Esophagus (tissue), 2 donors: Measurements from ENCODE around the gene BICC1. TPM values are rescaled to one million over a fixed set of nuclear protein-coding genes. Genes with fewer than 3 reads are reported as not detected.

Experiments used
- H3K27ac ChIP-seq, 2 donors: one replicate each; pipeline ENCODE4 v1.5.1; 2013; ENCODE audit warnings: low read depth in 2 of 2, mild to moderate bottlenecking in 2 of 2, inconsistent platforms in 1 of 2, low read length in 1 of 2, moderate library complexity in 1 of 2
- H3K27me3 ChIP-seq, 2 donors: one replicate each; pipeline ENCODE4 v1.6.1; 2013; ENCODE audit warnings: low read length in 2 of 2, control low read depth in 1 of 2, mild to moderate bottlenecking in 1 of 2; ENCODE audit not compliant: insufficient read depth in 2 of 2, control insufficient read depth in 1 of 2
- H3K36me3 ChIP-seq, 2 donors: one replicate each; pipeline ENCODE4 v1.6.1; 2013; ENCODE audit warnings: low read length in 1 of 2; ENCODE audit not compliant: control insufficient read depth in 2 of 2, insufficient read depth in 2 of 2
- H3K4me1 ChIP-seq, 2 donors: one replicate each; pipeline ENCODE4 v1.6.1; 2013; ENCODE audit warnings: low read length in 1 of 2; ENCODE audit not compliant: control insufficient read depth in 2 of 2, insufficient read depth in 2 of 2
- H3K4me3 ChIP-seq, 2 donors: one replicate each; pipeline ENCODE4 v1.5.1; 2013; ENCODE audit warnings: low read length in 2 of 2, mild to moderate bottlenecking in 2 of 2, low read depth in 1 of 2, moderate library complexity in 1 of 2
- H3K9me3 ChIP-seq, 2 donors: one replicate each; pipeline ENCODE4 v1.6.1; 2013; ENCODE audit warnings: mild to moderate bottlenecking in 2 of 2, low read depth in 1 of 2, low read length in 1 of 2, moderate library complexity in 1 of 2; ENCODE audit not compliant: control insufficient read depth in 2 of 2, insufficient read depth in 1 of 2
- WGBS, 2 donors: extraction: QIAGEN DNeasy Blood & Tissue Kit; methylation state at CpG; one replicate each; pipeline ENCODE4 v1.1.7; 2013; 5-methylcytosine and 5-hydroxymethylcytosine counted together
- polyA plus RNA-seq, 2 donors: library from polyadenylated mRNA; stranded (reverse); fragments of 200-250 nt; gene quantifications; one replicate each; pipeline ENCODE4 v1.2.3, GENCODE V29; 2013
- donor health status: healthy with polysubstance abuse.
- donor health status: Bipolar disorder and iron deficiency.

BICC1 gene
- polyA plus RNA-seq, 2 donors = 0.45 to 0.49 TPM

GRCh38 chr10:58514111-58514770, 1.6 kb downstream of the BICC1 start:
- peak overlapping the region in 1 of 2 donors; percentile 72 for H3K4me3 ChIP-seq
- H3K27ac ChIP-seq = no peak overlapping the region
- peaks cover 7 to 9% of the 10 kb centered on the region in 2 donors for H3K4me1 ChIP-seq
- no peaks in the 10 kb centered on the region for H3K36me3 ChIP-seq
- H3K9me3 ChIP-seq = no peaks in the 10 kb centered on the region
- peaks cover 0 to 11% of the 10 kb centered on the region in 2 donors for H3K27me3 ChIP-seq
- 34 to 36% methylated on average over 13 of the region's 13 CpGs for WGBS, 2 donors

- Histone ChIP-seq H3K4me3 (no peak overlapping the region), H3K9me3 (no peaks in the 10 kb centered on the region), H3K4me1 (peaks cover 7 to 9% of the 10 kb centered on the region in 2 donors), H3K36me3 (no peaks in the 10 kb centered on the region), H3K27me3 (peaks cover 0 to 11% of the 10 kb centered on the region in 2 donors), H3K27ac (no peak overlapping the region)
- 92% methylated on average over 4 of the region's 4 CpGs for WGBS, 2 donors
Observed at GRCh38 chr10:58515291-58515941, 2.7 kb downstream of the BICC1 start.

- H3K9me3 ChIP-seq = no peaks in the 10 kb centered on the region
- peaks cover 7 to 9% of the 10 kb centered on the region in 2 donors for H3K4me1 ChIP-seq
- no peak overlapping the region for H3K27ac ChIP-seq
- H3K27me3 ChIP-seq = peaks cover 0 to 5% of the 10 kb centered on the region in 2 donors
- WGBS, 2 donors = 81 to 93% methylated on average over 1 of the region's 1 CpG
- H3K4me3 ChIP-seq = no peak overlapping the region
- no peaks in the 10 kb centered on the region for H3K36me3 ChIP-seq
Observed at GRCh38 chr10:58516119-58516518, 3.4 kb downstream of the BICC1 start.

- Histone ChIP-seq H3K4me3 (no peak overlapping the region), H3K9me3 (no peaks in the 10 kb centered on the region), H3K27me3 (peaks cover 0 to 5% of the 10 kb centered on the region in 2 donors), H3K36me3 (no peaks in the 10 kb centered on the region), H3K27ac (no peak overlapping the region), H3K4me1 (peaks cover 7 to 9% of the 10 kb centered on the region in 2 donors)
Observed at GRCh38 chr10:58516671-58517070, 4.0 kb downstream of the BICC1 start.

- Histone ChIP-seq H3K4me1 (peaks cover 7 to 9% of the 10 kb centered on the region in 2 donors), H3K36me3 (no peaks in the 10 kb centered on the region), H3K4me3 (no peak overlapping the region), H3K27me3 (peaks cover 0 to 5% of the 10 kb centered on the region in 2 donors), H3K27ac (no peak overlapping the region), H3K9me3 (no peaks in the 10 kb centered on the region)
- 30 to 90% methylated on average over 1 of the region's 1 CpG for WGBS, 2 donors
Observed at GRCh38 chr10:58517081-58517480, 4.4 kb downstream of the BICC1 start.

- Histone ChIP-seq H3K36me3 (no peaks in the 10 kb centered on the region), H3K9me3 (no peaks in the 10 kb centered on the region), H3K4me3 (no peak overlapping the region), H3K27ac (no peak overlapping the region), H3K27me3 (peaks cover 0 to 5% of the 10 kb centered on the region in 2 donors), H3K4me1 (peaks cover 4 to 7% of the 10 kb centered on the region in 2 donors)
- WGBS, 2 donors = 72 to 84% methylated on average over 4 of the region's 4 CpGs
Observed at GRCh38 chr10:58517491-58518355, 5.1 kb downstream of the BICC1 start.

- 63 to 88% methylated on average over 6 of the region's 6 CpGs for WGBS, 2 donors
- H3K27ac ChIP-seq = no peak overlapping the region
- H3K4me1 ChIP-seq = no peaks in the 10 kb centered on the region
Observed at GRCh38 chr10:58518775-58519174, 6.1 kb downstream of the BICC1 start.

GRCh38 chr10:58529077-58529728, 16.5 kb downstream of the BICC1 start:
- no peaks in the 10 kb centered on the region for H3K4me1 ChIP-seq
- H3K9me3 ChIP-seq = no peaks in the 10 kb centered on the region
- WGBS, 2 donors = 58 to 70% methylated on average over 3 of the region's 3 CpGs
- no peak overlapping the region for H3K27ac ChIP-seq
- no peaks in the 10 kb centered on the region for H3K36me3 ChIP-seq
- no peak overlapping the region for H3K4me3 ChIP-seq
- no peaks in the 10 kb centered on the region for H3K27me3 ChIP-seq

More at GRCh38 chr10:58518775-58519174, 6.1 kb downstream of the BICC1 start:
- H3K4me3 ChIP-seq = no peak overlapping the region
- no peaks in the 10 kb centered on the region for H3K9me3 ChIP-seq
- H3K36me3 ChIP-seq = no peaks in the 10 kb centered on the region
- no peaks in the 10 kb centered on the region for H3K27me3 ChIP-seq

GRCh38 chr10:58531084-58531695, 18.5 kb downstream of the BICC1 start:
- Histone ChIP-seq H3K27me3 (no peaks in the 10 kb centered on the region), H3K4me3 (no peak overlapping the region), H3K9me3 (no peaks in the 10 kb centered on the region), H3K27ac (no peak overlapping the region), H3K36me3 (no peaks in the 10 kb centered on the region), H3K4me1 (no peaks in the 10 kb centered on the region)
- WGBS, 2 donors = 43 to 46% methylated on average over 5 of the region's 5 CpGs
